GM12892 (cell line): ENCODE data around the gene CHD8.

Source experiments
- POLR2A ChIP-seq: IDR thresholded peaks from 2 replicates; pipeline ENCODE4 v1.6.1; 2011; ENCODE audit warnings: low read depth, low read length, control low read depth
- POLR2AphosphoS5 ChIP-seq: IDR thresholded peaks from 2 replicates; pipeline ENCODE4 v1.6.1; 2011; ENCODE audit warnings: low read depth, low read length, control low read depth

DNA sequence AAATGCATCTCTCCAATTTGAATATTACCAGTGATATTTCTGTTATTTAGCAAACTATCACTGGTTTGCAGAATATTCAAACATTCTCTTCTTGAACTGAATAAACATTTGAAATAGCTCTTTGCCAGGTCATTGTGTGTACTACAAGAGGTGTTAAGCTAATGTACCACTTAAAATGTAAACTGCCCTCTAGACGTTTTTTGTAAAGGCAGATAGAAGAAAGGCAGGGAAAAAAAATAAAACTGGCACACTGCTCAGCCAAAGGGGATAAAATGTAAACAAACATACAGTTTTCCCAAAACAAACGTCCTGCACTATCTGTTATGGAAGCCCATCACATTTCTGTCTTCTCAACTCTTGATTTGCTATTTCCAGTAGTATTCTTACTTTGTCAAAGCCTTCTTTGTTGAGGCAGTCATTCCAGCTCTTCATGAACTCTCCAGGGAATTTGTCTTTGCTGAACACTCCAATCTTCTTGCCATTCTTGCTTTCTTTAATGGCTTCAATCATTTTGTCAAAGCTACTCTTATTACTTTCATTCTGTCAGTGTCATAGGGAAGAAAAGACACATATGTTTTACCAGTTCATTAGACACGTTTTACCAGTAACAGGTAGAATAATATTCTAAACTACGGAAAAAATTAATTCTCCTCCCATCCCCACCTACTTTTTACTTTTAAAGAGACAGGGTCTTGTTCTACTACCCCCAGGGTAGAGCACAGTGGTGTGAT is 85.8 kb downstream of the CHD8 start:
- no peak for TF ChIP-seq POLR2A
- no peak for TF ChIP-seq POLR2AphosphoS5
